GM21423 (cell line): ENCODE data around the gene TMC3.
A peak's percentile ranks its signal among the peaks of the same experiment; 100 is the strongest.

Source experiments
- ATAC-seq: cut with Tn5 transposase; IDR thresholded peaks from one replicate; pipeline ENCODE4 v1.9.1; 2021; ENCODE audit warnings: mild to moderate bottlenecking, moderate library complexity; ENCODE audit not compliant: unreplicated experiment

The TMC3 gene

GRCh38 chr15:81301385-81301784, 72.6 kb downstream of the TMC3 start:
- peak; percentile 18 for ATAC-seq

- ATAC-seq, result no peak
These were observed 74.3 kb downstream of the TMC3 start for GRCh38 chr15:81299630-81300273.

GRCh38 chr15:81299156-81299555, 74.9 kb downstream of the TMC3 start:
- ATAC-seq, result no peak

GRCh38 chr15:81298611-81299010, 75.4 kb downstream of the TMC3 start:
- ATAC-seq, result no peak

- no peak for ATAC-seq
These were observed 76.1 kb downstream of the TMC3 start for GRCh38 chr15:81297603-81298575.

- ATAC-seq, result no peak
These were observed 76.9 kb downstream of the TMC3 start for GRCh38 chr15:81297147-81297572.

- ATAC-seq, result peak; percentile 36
These were observed 77.3 kb downstream of the TMC3 start for GRCh38 chr15:81296673-81297072.

GRCh38 chr15:81296186-81296585, 77.8 kb downstream of the TMC3 start:
- no peak for ATAC-seq

- ATAC-seq, result no peak
These were observed 78.4 kb downstream of the TMC3 start for GRCh38 chr15:81295486-81296121.

GRCh38 chr15:81294516-81294880, 79.5 kb downstream of the TMC3 start:
- no peak for ATAC-seq

- peak; percentile 53 for ATAC-seq
These were observed 80.1 kb downstream of the TMC3 start for GRCh38 chr15:81293728-81294515.

GRCh38 chr15:81292523-81293001, 81.5 kb downstream of the TMC3 start:
- ATAC-seq, result peak; percentile 32

- ATAC-seq, result peak; percentile 0
These were observed 82.0 kb downstream of the TMC3 start for GRCh38 chr15:81291916-81292522.

GRCh38 chr15:81289910-81290309, 84.1 kb downstream of the TMC3 start:
- ATAC-seq, result no peak

- no peak for ATAC-seq
These were observed 85.4 kb downstream of the TMC3 start for GRCh38 chr15:81288616-81289015.

GRCh38 chr15:81288040-81288439, 86.0 kb downstream of the TMC3 start:
- ATAC-seq, result no peak

- ATAC-seq, result peak; percentile 40
These were observed 87.3 kb downstream of the TMC3 start for GRCh38 chr15:81286621-81287121.

GRCh38 chr15:81285461-81285860, 88.6 kb downstream of the TMC3 start:
- ATAC-seq, result no peak

- ATAC-seq, result peak; percentile 55
These were observed 89.6 kb downstream of the TMC3 start for GRCh38 chr15:81284256-81285031.
